T-helper 1 cell treated with Interleukin-12 subunit alpha and Interleukin-12 subunit beta and Interleukin-4 antibody, amounts not matched to agents 30 ng/mL and 1 ng/mL, for 36 hours (primary cell): Measurements from ENCODE around the gene FYN. TPM values are rescaled to one million over a fixed set of nuclear protein-coding genes. Genes with fewer than 3 reads are reported as not detected.
"Not testable (repeated sequence)": the region's sequence is repeated elsewhere in the genome, so short reads cannot be mapped to it uniquely, and the experiment has no call there.

Source experiments
- intact Hi-C: fragments of 100-400 bp; cut with micrococcal nuclease; formaldehyde crosslinking; loops from one replicate; pipeline ENCODE4 v1.15.1; 2024
- total RNA-seq: library from RNA; stranded (reverse); gene quantifications from 2 replicates; pipeline ENCODE4 v1.2.3, GENCODE V29; 2022

FYN gene
- total RNA-seq, 1 donor from 2014 or later: 157 TPM

GRCh38 chr6:111648100-111648499 lies 225.2 kb downstream of the FYN start:
- intact Hi-C loops: no loop called here

GRCh38 chr6:111646942-111647341 lies 226.3 kb downstream of the FYN start:
- intact Hi-C loops: no loop called here

- intact Hi-C loops: no loop called here
Observed at GRCh38 chr6:111646034-111646433, 227.2 kb downstream of the FYN start.

- intact Hi-C loops: no loop called here
Observed at GRCh38 chr6:111644893-111645430, 228.3 kb downstream of the FYN start.

GRCh38 chr6:111642463-111643158 lies 230.6 kb downstream of the FYN start:
- intact Hi-C loops: loop anchor here (1.0 to 2.0 kb wide), 4 partner anchors 164 to 400 kb away; a partner anchor contains a TSS

GRCh38 chr6:111639266-111639665 lies 234.0 kb downstream of the FYN start:
- intact Hi-C loops: no loop called here

GRCh38 chr6:111634981-111635380 lies 238.3 kb downstream of the FYN start:
- intact Hi-C loops: not testable (repeated sequence)

GRCh38 chr6:111633822-111634221 lies 239.4 kb downstream of the FYN start:
- intact Hi-C loops: no loop called here

GRCh38 chr6:111632468-111633247 lies 240.6 kb downstream of the FYN start:
- intact Hi-C loops: no loop called here

GRCh38 chr6:111631903-111632460 lies 241.3 kb downstream of the FYN start:
- intact Hi-C loops: no loop called here

GRCh38 chr6:111631018-111631417 lies 242.2 kb downstream of the FYN start:
- intact Hi-C loops: no loop called here

- intact Hi-C loops: no loop called here
Observed at GRCh38 chr6:111628142-111628850, 245.0 kb downstream of the FYN start.

- intact Hi-C loops: no loop called here
Observed at GRCh38 chr6:111626441-111626840, 246.8 kb downstream of the FYN start.

GRCh38 chr6:111625461-111626391 lies 247.5 kb downstream of the FYN start:
- intact Hi-C loops: no loop called here

- intact Hi-C loops: no loop called here
Observed at GRCh38 chr6:111625099-111625416, 248.2 kb downstream of the FYN start.

GRCh38 chr6:111624401-111625098 lies 248.7 kb downstream of the FYN start:
- intact Hi-C loops: no loop called here

GRCh38 chr6:111623046-111623718 lies 250.1 kb downstream of the FYN start:
- intact Hi-C loops: no loop called here

- intact Hi-C loops: no loop called here
Observed at GRCh38 chr6:111620169-111620568, 253.1 kb downstream of the FYN start.

GRCh38 chr6:111618407-111618806 lies 254.8 kb downstream of the FYN start:
- intact Hi-C loops: no loop called here
